Hematopoietic multipotent progenitor cell treated with erythropoietin and hydrocortisone succinate and interleukin-3 and kit ligand, for 8 days (in vitro differentiated cells): ENCODE data around the gene APEH.
A peak's percentile ranks its signal among the peaks of the same experiment; 100 is the strongest.

ENCODE experiments used
- DNase-seq: peaks from one replicate; pipeline ENCODE4 v3.0.0-alpha.2; 2015

APEH gene

DNA sequence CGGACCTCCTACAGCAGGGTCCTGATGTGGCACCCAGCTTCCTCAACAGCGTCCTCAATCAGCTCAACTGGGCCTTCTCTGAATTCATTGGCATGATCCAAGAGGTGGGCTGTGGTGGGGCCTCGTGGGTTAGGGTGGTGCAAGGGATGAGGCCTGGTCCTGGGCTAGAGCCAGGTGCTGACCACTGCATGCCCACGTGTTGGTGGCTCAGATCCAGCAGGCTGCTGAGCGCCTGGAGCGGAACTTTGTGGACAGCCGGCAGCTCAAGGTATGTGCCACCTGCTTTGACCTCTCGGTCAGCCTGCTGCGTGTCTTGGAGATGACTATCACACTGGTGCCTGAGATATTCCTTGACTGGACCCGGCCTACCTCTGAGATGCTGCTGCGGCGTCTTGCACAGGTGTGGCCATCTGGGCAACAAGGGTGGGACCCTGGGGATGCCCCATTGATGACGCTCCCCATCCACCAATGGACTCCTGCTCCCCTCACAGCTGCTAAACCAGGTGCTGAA is 41.5 kb downstream of the APEH start:
- DNase-seq: no peak

DNA sequence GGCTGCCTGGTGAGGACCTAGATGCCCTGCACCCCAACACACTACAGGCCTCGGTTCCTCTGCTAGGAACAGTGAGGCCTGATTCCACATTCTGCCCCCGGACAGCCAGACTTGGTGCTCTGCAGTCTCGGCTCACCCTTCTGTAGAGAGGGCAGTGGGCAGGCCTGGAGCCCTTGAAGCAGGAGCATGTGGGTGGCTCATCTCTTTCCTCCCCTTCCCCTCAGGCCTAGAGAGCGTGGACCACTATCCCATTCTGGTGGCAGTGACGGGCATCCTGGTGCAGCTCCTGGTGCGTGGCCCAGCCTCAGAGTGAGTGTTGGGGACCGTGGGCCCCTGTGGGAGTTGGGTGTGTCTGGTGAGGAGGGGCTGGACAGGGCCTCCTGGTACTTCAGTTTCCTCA is 42.0 kb downstream of the APEH start:
- no peak for DNase-seq

DNA sequence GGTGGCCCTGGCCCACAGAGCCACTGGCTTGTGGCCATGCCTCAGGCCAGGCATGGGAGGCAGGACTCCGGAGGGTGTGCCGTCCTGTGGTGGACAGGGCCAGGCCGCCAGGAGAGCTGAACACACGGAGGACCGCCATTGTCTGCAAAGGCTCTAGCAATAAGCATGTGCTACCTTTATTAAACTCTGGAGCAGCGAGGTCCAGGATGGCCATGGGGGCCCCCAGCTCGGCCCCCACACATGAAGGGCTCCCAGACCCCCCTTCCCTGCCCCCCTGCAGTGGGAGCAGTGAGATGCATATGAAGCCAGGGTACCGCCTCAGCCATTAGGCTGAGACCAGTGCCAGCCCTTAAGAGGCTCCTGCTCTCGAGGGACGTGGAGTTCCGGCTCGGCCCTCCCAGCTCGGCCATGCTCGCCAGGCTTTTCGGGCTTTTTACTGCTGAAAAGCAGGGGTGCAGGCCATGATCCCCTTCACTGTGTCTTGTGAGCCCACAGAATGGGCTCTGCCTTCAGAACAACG is 42.6 kb downstream of the APEH start:
- no peak for DNase-seq

DNA sequence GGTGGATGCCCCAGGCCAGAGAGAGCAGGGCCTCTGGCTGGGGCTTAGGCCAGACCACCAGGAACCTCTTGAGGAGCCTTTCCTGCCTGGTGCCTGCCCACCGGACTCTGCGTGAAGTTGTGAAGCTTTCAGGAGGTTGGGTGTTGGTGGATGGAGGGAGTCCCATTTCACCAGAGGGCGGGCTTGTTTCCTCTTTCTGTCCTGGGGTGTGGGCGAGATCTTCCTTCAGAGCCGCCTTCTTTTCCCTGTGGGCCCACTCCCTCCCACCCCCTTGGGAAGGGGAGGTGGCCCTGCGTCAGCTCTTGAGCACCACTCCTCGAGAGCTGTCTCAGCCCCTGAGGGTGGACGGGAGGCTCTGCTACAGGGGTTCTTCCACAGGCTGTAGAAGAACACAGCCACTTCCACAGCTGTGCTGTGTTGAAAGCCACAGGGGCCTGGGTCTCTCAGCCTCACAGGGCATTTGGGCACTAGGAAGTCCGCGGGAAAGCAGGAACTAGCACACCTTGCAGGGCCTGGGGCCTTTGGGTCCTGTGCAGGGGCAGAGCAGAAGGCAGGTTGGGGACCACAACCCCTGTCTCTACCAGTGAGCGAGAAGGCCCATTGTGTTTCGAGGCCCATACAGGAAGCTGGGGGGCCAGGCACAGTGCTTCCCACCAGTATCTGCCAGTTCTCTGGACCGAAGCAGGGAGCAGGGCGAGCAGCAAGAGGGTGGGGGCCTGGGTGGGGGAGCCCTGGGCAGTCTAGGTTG is 43.2 kb downstream of the APEH start:
- DNase-seq: no peak

DNA sequence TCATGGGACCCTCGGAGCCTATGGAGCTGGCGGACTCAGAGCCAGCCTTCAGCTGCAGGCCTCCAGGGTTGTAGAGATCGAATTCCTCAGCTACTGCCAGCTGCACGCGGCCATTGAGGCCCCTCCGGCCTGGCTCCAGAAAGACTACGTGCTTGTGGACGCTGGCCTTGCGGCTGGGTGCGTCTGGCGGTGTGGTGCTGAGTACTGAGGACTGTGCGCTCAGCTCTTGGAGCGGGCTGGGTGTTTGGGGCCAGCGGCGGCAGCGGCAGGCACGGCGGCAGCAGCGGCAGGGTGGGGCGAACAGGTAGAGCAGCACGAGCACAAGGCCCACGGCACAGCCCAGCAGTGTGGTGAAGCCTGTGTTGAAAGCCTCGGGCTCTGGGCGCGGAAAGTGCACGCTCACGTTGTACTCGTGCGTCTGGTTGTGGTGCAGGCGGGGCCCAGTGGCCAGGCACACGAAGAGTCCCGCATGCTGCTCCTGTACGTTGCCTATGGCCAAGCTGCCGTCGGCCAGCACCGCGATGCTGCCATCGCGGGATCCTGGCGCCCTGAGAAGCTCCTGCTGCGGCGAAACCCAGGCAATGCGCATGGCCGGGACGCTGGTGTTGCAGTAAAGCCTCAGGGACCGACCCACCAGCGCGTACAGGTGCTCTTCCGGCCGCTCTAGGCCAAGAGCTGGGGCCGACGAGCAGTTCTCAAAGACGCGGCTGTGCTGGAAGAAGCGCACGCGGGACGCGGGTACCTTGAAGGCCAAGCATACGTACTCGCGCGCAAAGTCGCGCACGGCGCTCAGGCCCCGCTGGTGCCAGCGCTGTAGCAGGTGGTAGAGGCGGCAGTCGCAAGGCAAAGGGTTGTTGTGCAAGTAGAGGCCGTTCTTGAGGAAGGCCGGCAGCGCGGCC is 44.1 kb downstream of the APEH start:
- DNase-seq: no peak

DNA sequence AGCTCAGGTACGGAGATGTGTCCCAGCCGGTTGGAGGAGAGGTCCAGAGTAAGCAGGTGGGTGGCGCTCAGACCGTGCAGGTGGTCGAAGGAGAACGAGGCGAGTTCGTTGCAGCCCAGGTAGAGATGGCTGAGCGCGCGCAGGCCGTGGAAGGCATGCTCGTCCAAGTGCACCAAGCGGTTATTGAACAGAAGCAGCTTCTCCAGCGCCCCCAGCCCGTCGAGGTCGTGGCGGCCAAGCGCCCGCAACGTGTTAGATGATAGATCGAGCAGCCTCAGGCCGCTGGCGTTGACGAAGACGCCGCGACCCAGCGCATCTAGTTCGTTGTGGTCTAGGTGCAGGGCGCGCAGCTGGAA is 44.7 kb downstream of the APEH start:
- peak; percentile 27 for DNase-seq

DNA sequence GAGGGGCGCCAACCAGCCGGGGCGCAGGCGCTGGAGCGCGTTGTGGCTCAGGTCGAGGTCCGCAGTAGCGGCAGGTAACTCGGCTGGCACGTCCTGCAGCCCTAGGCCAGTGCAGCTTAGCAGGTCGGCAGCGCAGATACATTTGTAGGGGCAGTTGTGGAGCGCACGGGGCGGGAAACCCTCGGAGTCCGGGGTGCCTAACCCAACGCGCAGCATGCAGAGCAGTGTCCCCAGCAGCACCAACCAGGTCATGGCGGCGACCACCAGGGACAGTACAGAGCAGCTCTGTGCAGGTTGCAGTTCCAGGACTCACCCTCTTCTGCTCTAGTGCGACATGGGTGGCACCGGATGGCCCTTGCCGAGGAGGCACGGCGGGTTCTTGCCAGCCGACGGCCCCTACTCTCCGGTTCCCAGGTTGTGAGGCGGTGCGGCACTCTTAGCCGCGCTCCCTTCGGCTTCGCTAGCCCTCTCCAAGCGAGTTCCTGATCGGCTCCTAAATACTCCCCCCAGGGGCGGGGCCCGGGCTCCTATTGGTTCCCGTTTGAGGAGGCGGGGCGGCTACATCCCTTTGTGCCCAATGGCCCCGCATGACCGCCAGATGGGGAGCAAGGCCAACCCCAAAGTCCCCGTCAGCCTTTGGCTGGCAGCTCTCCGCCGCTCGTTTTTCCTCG is 45.2 kb downstream of the APEH start, which contains the start of gene AMIGO3:
TSS of gene AMIGO3 (minus strand) at position 471 of the 671 bp plus-strand sequence. CDS start at position 252, 219 bp downstream.
- DNase-seq: peak; percentile 96

DNA sequence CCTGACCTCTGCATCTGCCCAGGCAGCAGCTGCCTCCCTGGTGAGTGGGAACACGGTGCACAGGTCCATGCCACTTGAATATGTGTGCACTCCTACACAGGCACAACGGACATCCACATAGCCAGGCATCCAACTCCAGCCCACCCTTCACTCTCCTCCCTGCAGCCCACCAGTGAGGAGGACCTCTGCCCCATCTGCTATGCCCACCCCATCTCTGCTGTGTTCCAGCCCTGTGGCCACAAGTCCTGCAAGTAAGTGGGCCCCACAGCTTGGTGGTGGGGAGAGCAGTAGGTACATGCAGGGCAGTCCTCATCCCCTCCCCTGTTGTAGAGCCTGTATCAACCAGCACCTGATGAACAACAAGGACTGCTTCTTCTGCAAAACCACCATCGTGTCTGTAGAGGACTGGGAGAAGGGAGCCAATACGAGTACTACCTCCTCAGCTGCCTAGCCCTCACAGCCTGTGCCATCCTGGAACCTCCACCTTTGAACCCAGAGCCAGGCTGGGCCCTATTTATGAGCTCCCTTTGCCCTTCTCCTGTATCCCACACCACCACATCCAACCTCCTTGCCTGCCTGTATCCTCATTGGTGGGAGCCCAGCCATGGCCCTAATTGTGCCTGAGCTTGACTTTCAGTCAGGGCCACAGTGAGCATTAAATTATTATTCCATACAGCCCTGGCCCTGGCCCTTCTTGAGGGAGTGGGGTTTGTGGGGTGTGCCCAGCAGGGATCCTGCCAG is 46.9 kb downstream of the APEH start:
- DNase-seq: no peak

DNA sequence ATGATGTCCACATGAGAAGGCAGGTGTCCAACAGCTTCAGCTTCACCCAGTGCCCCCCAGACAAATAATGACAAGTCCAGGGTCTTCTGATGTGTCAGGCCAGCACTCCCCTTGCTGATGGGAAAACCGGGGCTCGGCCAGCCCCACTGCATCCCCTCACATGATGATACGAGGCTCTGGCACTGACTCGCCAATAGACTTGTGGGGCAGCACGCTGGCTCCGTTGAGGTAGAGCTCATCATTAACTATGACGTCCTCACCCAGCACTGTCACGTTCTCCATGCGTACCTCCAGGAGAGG is 47.4 kb downstream of the APEH start:
- DNase-seq: no peak

DNA sequence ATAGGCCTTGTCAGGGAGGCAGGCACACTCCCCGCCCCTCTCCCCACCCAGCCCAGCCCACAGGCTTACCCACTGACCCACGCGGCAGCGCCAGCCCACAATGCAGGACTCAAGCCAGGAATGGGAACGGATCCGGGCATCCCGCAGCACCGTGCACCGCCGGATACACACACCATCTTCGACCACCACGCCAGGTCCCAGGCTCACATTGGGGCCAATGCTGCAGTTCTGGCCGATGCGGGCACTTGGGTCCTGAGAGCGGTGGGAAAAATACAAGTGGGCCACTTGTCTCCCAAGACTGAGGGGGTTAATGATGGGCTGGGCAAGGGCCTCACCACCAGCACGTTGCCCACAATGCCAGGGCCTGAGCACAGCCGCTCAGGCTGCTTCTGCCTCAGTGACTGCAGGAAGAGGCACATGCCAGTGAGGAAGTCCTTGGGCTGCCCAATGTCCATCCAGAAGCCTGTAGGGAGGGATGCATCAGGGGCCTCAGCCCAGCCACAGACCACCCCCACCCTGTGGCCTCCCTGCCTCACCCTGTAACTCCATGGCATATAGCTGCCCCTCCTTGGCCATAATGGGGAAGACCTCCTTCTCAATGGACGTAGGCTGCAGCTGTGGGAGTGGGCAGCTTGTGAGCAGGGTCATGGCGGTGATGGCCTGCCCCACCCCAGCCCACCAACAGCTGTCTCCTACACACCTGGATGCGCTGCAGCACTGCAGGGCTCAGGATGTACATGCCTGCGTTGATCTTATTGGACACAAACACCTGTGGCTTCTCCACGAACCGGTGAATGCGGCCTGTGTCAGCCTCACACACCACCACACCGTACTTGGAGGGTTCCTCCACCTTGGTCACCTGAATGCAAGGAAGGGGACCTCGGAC is 48.0 kb downstream of the APEH start:
- DNase-seq: no peak

DNA sequence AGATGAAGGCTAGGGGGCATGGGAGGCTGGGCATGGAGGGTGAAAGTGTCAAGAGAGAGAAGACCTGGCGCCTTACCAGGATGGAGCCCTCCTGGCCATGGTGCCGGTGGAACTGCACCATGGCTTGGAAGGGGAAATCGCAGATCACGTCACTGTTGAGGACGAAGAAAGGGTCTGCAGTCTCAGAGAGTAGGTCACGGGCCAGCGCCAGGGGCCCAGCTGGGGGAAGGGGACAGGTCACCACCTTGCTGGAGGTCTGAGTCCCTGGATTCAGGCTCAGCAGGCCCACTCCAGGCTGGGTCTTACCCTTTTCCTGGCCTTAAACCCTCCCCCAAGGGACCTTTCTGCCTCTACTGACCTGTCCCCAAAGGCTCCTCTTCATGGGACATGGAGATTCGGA is 48.7 kb downstream of the APEH start:
- DNase-seq: no peak

DNA sequence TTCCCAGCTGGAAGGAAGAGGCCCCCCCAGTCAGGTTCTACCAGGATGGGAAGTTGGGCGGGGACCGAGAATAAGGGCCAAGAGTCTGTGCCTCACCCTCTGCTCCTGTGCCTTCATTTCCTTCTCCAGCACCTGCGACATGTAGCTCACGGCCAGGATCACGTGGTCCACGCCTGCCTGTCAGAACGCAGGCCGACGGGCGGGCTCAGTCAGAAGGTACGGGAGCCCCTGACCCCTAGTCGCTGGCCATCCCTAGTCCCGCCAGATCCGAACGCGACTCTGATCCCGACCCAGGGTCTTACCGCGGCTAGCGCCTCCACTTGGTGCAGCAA is 49.1 kb downstream of the APEH start:
- DNase-seq: peak; percentile 62

DNA sequence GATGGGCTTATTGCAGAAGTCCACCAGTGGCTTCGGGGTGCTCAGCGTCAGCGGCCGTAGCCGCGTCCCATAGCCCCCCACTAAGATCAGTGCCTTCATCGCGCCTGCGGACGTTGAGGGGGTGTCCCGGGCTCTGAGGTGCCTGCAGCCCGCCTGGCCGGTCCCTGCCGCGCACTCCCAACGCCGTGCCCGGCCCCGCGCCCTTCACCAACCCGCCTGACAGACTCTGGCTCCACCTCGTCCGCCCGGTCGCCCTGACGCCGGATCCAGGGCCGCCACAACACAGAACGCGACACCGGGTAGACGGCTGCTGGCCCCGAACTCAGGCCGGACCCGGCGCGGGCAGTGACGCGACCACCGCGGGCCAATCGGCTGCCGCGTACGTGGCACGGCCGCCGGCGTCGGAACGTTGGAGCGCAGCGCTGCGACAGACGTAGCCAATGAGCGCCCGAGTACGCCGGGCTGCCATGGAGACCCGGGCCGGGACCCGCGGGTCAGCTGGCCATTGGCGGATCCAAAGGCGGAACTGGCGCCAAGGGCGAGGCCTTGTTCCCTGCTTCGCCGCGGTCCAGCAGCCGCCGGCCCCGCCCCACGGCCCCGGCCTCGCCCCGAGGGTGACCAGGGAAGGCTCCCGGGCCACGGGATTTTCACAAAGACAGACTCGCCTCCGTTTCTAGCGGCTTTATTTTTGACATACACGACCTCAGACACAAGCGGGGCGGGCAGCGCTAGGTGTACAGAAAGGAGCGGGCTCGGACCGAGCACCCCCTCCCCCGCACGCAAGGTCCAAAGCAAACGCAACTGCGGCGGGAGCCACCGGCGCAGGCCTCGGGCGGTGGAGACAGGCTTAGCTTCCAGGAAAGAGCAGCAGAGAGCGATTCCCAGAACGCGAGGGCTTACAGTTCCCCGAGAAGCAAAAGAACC is 49.7 kb downstream of the APEH start, which contains the start of gene GMPPB:
TSS of gene GMPPB (minus strand) at position 324 of the 924 bp plus-strand sequence. CDS start at position 99, 225 bp downstream.
- DNase-seq: peak; percentile 96

DNA sequence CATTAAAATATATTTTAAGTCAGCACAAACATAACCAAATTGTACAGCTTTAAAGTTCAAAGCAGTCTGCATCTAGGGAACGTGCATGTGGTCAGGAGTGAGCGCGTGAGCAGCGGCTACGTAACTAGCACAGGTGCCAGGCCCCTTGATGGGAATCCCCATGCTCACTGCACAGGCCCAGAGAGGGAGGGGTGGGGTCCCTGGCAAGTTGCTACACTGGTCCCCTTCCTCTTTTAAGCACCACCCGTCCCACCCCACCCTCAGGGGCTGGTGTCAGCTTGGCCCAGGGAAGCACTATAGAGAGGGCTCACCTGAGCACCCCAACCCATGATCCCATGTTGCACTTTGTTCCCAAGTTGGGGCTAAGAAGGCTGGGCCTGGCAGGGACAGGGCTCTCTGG is 50.4 kb downstream of the APEH start:
- DNase-seq: no peak

DNA sequence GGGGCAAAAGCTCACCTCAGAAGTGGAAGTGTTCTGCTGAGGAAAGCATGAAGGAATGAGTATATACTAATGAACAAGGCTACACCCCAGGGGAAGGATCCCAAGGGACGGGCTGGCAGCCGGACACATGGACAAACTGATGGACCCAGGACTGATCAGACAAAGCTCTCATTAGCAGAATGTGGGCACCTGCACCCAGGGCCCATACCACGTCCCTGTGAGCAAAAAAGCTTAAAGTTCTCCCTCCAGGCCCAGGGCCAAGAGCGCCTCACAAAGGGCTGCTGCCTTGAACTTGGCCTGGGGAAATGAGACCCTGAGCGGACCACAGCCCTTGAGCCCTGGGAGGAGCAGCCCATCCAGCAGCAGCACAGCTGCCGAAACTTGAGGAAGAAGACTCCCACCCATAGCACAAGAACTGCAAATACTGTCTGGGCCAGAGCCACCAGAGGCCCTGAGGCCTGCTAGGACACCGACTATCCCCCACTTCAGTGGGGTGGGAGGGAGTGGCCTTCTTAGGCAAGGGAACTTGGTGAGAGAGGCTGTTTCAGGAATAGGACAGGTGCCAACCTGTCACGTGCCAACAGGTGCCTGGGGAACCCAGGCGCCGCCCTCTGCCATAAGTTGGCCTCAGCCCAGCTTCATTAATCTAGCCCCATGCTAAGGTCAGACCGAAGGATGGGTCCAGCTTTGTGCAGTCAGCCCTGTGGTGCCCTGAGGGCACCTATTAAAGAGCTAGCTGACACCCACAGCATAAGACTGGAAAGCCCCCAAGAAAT is 51.9 kb downstream of the APEH start:
- DNase-seq: no peak

DNA sequence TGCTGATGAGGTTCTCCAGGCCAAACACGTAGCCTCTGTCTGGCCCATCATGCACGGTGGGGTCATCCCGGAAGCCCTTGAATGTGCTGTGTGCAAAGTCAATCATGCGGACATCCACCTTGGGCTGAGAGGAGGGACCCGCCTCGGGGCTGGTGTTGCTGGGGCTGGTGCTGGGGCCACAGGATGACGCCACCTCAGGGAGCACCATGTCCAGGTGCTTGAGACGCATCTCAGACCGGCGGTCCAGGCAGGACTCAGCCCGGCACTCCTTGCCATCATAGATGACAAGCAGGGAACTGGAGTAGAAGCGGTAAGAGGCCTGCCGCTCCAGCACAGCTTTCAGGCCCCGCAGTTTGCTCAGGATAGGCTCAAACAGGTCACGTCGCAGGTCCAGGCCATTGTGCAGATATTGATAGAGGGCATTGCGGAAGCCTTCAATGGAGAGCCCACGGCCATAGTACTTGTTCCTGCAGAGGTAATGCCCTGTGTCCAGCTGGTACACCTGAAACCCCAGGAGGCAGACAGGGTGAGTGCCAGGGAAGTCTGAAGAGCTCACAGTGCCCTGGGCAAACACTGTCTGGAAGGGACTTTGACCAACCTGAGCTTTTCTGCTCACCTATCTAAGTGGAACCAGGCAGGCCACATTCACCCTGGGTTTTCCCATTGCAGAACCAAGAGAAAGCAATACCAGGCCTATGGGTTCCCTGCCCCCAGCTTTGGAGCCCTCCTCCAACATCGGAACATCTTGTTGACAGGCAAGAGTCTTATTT is 53.2 kb downstream of the APEH start:
- no peak for DNase-seq

DNA sequence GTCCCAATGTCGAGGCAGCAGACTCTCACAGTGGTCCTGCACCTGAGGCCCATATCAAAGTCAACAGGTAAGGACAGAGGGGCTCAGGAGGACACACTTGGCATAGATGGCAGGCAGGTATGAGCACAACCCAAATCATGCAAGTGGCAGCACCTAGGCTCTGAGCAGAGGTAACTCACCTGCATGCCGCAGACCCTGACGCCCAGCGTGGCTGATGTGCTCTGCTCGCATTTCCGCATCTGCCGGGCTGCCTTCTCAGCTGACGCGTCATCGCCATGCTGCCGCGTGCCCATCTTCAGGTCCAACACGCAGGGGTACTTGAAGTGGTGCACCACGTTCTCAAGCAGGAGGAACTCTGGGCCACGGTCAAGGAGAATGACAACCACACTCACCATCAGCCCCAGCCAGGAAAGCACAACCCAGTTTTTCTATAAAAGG is 53.8 kb downstream of the APEH start:
- no peak for DNase-seq

DNA sequence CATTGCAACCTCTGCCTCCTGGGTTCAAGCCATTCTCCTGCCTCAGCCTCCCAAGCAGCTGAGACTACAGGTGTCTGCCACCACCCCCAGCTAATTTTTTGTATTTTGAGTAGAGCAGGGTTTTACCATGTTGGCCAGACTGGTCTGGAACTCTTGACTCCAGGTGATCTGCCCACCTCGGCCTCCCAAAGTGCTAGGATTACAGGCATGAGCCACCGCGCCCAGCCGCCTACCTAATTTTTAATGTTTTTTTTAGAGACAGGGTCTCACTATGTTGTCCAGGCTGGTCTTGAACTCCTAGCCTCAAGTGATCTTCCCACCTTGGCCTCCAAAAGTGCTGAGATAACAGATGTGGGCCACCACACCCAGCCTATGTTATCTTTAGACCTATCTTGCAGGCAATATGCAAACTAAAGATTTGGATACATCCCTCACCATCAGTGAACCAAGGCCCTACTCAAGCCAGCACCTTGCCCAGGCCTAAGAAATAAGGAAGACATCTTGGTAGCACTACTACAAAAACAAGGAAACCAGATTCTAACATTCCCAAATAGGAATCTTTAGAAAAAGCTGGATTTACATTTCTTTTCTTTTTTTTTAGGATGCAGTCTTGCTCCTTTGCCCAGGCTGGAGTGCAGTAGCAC is 55.9 kb downstream of the APEH start:
- peak; percentile 61 for DNase-seq
